K562 (cell line): ENCODE results near the gene NENF. TPM values are rescaled to one million over a fixed set of nuclear protein-coding genes. Genes with fewer than 3 reads are reported as not detected.
A peak's percentile ranks its signal among the peaks of the same experiment; 100 is the strongest.

ENCODE experiments used
- BACH1 ChIP-seq: fragments of 200-800 bp; sonication (Bioruptor generic); IDR thresholded peaks from 2 replicates; pipeline ENCODE4 v1.6.1; 2016; ENCODE audit warnings: missing genetic modification characterization, missing compliant biosample characterization
- PHB ChIP-seq: fragments of 250-450 bp; sonication (Bioruptor Pico); IDR thresholded peaks from 2 replicates; pipeline ENCODE4 v1.5.0; 2021
- RNF2 ChIP-seq: sonication (generic); IDR thresholded peaks from 2 replicates; pipeline ENCODE4 v1.6.1; 2016
- ZNF124 ChIP-seq: sonication (generic); formaldehyde crosslinking; IDR thresholded peaks from 2 replicates; pipeline ENCODE4 v1.8.1; 2022; ENCODE audit warnings: missing genetic modification reagents
- ZNF165 ChIP-seq: fragments of 250-450 bp; sonication (Bioruptor Pico); IDR thresholded peaks from 2 replicates; pipeline ENCODE4 v1.4.0; 2020; ENCODE audit warnings: borderline replicate concordance
- ZNF354B ChIP-seq: fragments of 250-450 bp; sonication (Bioruptor Pico); IDR thresholded peaks from 2 replicates; pipeline ENCODE4 v1.4.0; 2020
- ZNF778 ChIP-seq: fragments of 450-650 bp; formaldehyde crosslinking; IDR thresholded peaks from 2 replicates; pipeline ENCODE4 v1.4.0; 2020; ENCODE audit warnings: mild to moderate bottlenecking, moderate library complexity
- ZZZ3 ChIP-seq: fragments of 450-650 bp; IDR thresholded peaks from 2 replicates; pipeline ENCODE4 v1.6.1; 2016; ENCODE audit warnings: antibody characterized with exemption, mild to moderate bottlenecking, moderate library complexity
- polyA plus RNA-seq, 8 experiments: library from polyadenylated mRNA; depleted of rRNA in 4 of 8; stranded (reverse) in 5 of 8; unstranded in 3 of 8; fragments of >200 nt; fragmentation: Nextera tagmentation in 2 of 8; fragmentation: Illumina TruSeq in 1 of 8; extraction: Ambion mirVana in 2 of 8; extraction: Trizol in 1 of 8; gene quantifications; 2 replicates each; pipeline versions ENCODE4 v1.2.1 to v1.2.3, GENCODE V29; 2011 to 2014; ENCODE audit warnings: inconsistent platforms in 1 of 8, missing spikeins in 1 of 8
- total RNA-seq, 7 experiments: library from RNA; depleted of rRNA in 6 of 7; stranded (reverse); fragments of >200 nt in 6 of 7; fragmentation: Illumina TruSeq in 2 of 7; extraction: Trizol in 2 of 7; gene quantifications; 2 replicates each; pipeline versions ENCODE4 v1.2.1 to v1.2.3, GENCODE V29; 2011 to 2021; ENCODE audit warnings: low replicate concordance in 1 of 7
- TF ChIP-seq, protein P1 (sequence below): conservative IDR thresholded peaks from 2 replicates; pipeline ENCODE4 v1.6.1; 2011; ENCODE audit warnings: low read depth, mild to moderate bottlenecking, low read length; ENCODE audit not compliant: control insufficient read depth
- TF ChIP-seq, protein P2 (sequence below): sonication (generic); formaldehyde crosslinking; IDR thresholded peaks from 2 replicates; pipeline ENCODE4 v1.8.0; 2022; ENCODE audit warnings: mild to moderate bottlenecking, missing genetic modification reagents
- TF ChIP-seq, protein P3 (sequence below): fragments of 250-450 bp; sonication (Bioruptor Pico); IDR thresholded peaks from 2 replicates; pipeline ENCODE4 v1.4.0; 2020; ENCODE audit warnings: mild to moderate bottlenecking, moderate library complexity
- TF ChIP-seq, protein P4 (sequence below): sonication (generic); formaldehyde crosslinking; IDR thresholded peaks from 2 replicates; pipeline ENCODE4 v1.8.1; 2022; ENCODE audit warnings: missing genetic modification reagents
- TF ChIP-seq, protein P5 (sequence below): sonication (generic); IDR thresholded peaks from 2 replicates; pipeline ENCODE4 v1.6.1; 2016

The NENF gene
- total and polyA plus RNA-seq, 9 of the 15 experiments (the other 6 are each of a cell fraction or from before 2014, with no cell fraction given), result 6.1 to 100 (median 72.8) TPM

DNA sequence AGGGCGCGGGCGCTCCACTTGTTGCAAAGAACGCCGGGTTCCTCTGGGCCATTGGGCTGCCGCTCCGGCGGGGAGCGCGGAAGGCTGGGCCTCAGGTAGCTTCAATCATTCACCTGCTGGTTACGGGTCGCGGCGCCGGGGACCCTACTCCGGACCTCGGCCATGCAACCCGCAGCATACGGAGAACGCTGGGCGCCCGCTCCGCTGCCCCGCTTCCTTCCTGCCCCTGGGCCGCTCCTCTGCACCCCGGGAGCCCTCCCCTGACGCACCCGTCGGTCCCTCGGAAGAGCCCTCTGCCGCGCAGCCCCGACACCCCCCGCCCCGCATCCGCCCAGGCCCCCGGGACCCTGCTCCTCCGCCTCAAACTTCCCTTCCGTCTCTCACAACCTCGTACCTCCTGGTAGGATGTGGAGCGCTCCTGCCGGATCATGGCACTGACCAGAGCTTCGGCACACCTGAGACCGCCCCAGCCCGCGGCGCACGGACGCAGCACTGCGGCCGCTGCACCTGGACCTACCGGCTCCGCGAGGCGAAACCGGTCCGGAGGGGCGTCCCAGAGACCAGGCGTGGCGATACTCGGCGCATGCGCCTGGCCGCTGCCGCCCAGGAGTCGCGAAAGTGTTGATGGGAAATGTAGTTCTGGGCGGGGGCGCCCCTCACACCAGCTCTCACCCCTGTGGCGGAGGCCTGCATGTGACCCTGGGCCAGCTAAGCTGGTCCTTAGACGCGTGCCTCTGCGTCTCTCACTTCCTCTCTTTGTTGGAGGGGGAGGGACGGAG is 18.2 kb upstream of the NENF start, which contains the start of gene PACC1 (continued):
- TF ChIP-seq, protein P1, sequence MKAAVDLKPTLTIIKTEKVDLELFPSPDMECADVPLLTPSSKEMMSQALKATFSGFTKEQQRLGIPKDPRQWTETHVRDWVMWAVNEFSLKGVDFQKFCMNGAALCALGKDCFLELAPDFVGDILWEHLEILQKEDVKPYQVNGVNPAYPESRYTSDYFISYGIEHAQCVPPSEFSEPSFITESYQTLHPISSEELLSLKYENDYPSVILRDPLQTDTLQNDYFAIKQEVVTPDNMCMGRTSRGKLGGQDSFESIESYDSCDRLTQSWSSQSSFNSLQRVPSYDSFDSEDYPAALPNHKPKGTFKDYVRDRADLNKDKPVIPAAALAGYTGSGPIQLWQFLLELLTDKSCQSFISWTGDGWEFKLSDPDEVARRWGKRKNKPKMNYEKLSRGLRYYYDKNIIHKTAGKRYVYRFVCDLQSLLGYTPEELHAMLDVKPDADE, result peak; percentile 95
- no peak for TF ChIP-seq PHB (CRISPR knock-in tag)
- TF ChIP-seq, protein P2, sequence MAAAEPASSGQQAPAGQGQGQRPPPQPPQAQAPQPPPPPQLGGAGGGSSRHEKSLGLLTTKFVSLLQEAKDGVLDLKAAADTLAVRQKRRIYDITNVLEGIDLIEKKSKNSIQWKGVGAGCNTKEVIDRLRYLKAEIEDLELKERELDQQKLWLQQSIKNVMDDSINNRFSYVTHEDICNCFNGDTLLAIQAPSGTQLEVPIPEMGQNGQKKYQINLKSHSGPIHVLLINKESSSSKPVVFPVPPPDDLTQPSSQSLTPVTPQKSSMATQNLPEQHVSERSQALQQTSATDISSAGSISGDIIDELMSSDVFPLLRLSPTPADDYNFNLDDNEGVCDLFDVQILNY (CRISPR knock-in tag), result 0 out of 2 replicates have a peak, but pooled peaks have one; percentile 51
- peak; percentile 85 for TF ChIP-seq RNF2
- TF ChIP-seq ZNF778 (CRISPR knock-in tag), result no peak
- TF ChIP-seq ZNF165 (CRISPR knock-in tag), result no peak
- TF ChIP-seq, protein P3, sequence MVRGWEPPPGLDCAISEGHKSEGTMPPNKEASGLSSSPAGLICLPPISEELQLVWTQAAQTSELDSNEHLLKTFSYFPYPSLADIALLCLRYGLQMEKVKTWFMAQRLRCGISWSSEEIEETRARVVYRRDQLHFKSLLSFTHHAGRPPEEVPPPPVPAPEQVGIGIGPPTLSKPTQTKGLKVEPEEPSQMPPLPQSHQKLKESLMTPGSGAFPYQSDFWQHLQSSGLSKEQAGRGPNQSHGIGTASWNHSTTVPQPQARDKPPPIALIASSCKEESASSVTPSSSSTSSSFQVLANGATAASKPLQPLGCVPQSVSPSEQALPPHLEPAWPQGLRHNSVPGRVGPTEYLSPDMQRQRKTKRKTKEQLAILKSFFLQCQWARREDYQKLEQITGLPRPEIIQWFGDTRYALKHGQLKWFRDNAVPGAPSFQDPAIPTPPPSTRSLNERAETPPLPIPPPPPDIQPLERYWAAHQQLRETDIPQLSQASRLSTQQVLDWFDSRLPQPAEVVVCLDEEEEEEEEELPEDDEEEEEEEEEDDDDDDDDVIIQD (CRISPR knock-in tag), result no peak
- TF ChIP-seq, protein P4, sequence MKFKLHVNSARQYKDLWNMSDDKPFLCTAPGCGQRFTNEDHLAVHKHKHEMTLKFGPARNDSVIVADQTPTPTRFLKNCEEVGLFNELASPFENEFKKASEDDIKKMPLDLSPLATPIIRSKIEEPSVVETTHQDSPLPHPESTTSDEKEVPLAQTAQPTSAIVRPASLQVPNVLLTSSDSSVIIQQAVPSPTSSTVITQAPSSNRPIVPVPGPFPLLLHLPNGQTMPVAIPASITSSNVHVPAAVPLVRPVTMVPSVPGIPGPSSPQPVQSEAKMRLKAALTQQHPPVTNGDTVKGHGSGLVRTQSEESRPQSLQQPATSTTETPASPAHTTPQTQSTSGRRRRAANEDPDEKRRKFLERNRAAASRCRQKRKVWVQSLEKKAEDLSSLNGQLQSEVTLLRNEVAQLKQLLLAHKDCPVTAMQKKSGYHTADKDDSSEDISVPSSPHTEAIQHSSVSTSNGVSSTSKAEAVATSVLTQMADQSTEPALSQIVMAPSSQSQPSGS, result no peak
- no peak for TF ChIP-seq ZNF354B (CRISPR knock-in tag)
- TF ChIP-seq ZNF124 (CRISPR knock-in tag), result no peak
- no peak for TF ChIP-seq ZZZ3
- TF ChIP-seq BACH1, result no peak
- TF ChIP-seq, protein P5, sequence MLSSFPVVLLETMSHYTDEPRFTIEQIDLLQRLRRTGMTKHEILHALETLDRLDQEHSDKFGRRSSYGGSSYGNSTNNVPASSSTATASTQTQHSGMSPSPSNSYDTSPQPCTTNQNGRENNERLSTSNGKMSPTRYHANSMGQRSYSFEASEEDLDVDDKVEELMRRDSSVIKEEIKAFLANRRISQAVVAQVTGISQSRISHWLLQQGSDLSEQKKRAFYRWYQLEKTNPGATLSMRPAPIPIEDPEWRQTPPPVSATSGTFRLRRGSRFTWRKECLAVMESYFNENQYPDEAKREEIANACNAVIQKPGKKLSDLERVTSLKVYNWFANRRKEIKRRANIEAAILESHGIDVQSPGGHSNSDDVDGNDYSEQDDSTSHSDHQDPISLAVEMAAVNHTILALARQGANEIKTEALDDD, result no peak
